GM19238 (cell line): ENCODE data around the gene PRKAB1.
"Not testable (repeated sequence)": the region's sequence is repeated elsewhere in the genome, so short reads cannot be mapped to it uniquely, and the experiment has no call there.

Source experiments
- DNase-seq: peaks from one replicate; pipeline ENCODE4 v3.0.0; 2011; ENCODE audit warnings: low spot score; ENCODE audit not compliant: insufficient read length

PRKAB1 gene, protein sequence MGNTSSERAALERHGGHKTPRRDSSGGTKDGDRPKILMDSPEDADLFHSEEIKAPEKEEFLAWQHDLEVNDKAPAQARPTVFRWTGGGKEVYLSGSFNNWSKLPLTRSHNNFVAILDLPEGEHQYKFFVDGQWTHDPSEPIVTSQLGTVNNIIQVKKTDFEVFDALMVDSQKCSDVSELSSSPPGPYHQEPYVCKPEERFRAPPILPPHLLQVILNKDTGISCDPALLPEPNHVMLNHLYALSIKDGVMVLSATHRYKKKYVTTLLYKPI

DNA sequence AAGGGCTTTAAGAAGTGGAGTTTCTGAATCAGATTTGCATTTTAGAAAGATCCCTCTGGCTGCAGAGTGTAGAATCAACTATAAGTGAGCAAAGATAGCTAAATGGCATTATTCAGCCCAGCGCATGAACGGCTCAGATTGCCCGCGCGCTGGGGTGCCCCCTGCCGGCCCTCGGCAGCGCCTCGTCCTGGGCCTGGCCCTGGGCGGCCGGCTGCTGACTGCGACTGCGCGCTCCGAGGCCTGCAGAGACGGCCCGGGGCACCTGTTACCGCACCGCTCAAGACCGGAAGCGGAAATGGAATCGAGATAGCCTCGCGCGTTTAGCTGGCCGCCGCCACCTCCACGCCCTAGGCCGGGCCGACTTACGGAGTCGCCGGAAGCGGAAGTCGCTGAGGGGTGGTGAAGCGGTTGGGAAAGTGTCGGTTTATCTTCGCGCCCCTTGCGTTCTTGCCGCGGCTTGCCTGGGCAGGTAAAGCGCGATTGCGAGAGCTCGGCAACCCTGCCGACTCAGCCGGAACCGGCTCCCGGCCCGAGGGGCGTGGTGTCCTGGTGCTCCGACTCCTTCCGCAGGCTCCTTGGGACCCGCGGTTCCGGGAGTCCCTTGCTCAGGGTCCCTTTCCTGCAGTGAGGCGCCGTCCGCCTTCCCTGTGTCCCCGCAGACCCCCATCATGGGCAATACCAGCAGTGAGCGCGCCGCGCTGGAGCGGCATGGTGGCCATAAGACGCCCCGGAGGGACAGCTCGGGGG is at the start of gene PRKAB1:
TSS of gene PRKAB1 (plus strand) at position 557 of the 747 bp plus-strand sequence. CDS start at position 669, 112 bp downstream.
- peak; percentile 93 for DNase-seq

DNA sequence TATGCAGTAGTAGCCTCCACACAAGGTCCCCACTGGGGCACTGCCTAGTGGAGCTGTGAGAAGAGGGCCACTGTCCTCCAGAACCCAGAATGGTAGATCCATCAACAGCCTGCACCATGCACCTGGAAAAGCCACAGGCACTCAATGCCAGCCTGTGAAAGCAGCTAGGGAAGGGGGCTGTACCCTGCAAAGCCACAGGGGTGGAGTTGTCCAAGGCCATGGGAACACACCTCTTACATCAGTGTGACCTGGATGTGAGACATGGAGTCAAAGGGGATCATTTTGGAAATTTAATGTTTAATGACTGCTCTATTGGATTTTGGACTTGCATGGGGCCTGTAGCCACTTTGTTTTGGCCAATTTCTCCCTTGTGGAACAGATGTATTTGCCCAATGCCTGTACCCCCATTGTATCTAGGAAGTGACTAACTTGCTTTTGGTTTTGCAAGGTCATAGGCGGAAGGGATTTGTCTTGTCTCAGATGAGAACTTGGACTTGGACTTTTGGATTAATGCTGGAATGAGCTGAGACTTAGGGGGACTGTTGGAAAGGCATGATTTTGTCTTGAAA is 49.5 kb upstream of the PRKAB1 start:
- DNase-seq = not testable (repeated sequence)

DNA sequence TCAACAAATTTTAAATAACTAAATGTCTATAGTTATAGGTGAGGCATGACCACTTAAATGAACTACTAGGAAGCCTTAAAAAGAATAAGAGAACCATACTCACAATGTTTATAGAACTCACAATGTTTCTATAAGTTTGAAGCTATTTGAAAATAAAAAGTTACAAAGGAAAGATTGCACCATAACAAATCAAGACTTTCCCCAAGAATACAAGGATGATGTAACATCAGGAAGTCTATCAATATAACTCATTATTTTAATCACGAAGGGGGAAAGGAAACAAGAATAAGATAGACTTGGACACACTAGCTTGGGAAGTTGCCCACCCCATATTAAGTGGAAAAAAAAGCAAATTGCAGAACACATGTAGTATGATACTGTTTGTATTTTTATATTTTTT is 47.4 kb upstream of the PRKAB1 start:
- no peak for DNase-seq

DNA sequence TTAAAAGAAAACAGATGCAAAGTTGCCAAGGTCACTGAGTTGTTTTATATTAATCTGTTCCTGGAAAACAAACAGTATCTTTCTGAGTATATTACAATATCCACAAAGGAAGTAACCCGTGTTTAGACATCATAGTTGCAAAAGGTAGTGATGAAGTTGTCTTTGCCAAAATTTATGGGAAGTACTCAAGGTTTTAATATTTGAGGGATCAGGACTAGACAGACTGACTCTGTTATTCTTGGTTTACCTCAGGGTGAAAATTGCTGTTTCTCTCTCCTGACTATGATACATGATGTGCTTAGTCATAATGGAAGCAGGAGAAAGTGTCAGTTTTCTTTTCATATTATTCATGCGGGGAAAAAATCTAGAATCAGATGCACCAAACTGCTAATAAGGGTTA is 46.1 kb upstream of the PRKAB1 start:
- no peak for DNase-seq

DNA sequence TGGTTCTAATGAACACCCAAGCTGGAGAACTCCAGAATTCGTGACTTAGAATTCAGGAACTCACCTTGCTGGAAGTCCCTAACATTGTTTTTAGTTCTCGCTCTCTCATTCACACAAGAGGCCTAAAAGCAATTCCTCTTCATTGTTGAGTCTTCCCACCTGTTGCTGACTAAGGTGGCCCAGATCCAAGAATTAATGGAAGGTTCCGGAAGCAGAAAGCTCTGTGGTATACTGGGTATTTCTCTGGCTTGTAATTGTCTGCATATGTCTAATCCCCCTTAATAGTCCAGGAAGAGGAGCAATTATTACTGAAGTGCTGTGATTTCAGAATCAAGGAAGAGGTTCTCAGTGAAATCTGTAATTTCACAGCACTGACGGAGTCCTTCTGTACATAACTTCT is 43.0 kb upstream of the PRKAB1 start:
- no peak for DNase-seq

DNA sequence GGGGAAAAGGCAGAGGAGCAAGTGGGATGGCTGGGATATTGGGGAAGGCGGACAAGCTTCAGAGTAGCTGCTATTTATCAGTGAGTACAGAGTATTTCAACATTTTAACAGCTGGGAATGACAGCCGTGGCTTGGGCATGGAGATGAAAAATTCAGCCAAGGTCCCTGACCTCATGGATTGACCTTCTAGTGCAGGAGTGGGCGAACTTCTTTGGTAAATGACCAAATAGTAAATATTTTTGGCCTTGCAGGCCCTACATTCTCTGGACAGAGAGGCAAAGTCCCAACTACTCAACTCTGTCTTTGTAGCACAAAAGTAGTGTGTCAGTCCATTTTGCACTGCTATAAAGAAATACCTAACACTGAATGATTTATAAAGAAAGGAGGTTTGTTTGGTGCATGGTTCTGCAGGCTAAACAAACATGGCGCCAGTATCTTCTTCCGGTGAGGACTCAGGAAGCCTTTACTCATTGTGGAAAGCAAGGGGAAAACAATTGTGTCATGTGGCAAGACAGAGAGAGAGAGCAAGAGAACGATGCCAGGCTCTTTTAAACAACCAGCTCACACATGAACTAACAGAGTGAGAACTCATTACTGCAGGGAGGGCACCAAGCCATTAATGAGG is 40.8 kb upstream of the PRKAB1 start:
- DNase-seq = no peak

DNA sequence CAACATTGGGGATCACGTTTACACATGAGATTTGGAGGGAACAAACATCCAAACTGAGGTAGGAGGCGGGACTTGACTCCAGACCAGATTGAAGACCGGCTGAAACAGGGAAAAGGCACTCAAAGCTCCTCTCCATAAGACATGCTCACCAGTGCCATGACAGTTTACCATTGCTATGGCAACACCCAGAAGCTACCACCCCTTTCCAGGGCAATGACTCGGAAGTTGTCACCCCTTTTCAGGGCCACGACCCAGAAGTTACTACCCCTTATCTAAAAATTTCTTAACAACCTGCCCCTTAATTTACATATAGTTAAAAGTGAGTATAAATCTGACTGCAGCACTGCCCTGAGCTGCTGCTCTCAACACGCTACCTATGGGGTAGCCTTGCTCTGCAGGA is 40.2 kb upstream of the PRKAB1 start:
- no peak for DNase-seq

DNA sequence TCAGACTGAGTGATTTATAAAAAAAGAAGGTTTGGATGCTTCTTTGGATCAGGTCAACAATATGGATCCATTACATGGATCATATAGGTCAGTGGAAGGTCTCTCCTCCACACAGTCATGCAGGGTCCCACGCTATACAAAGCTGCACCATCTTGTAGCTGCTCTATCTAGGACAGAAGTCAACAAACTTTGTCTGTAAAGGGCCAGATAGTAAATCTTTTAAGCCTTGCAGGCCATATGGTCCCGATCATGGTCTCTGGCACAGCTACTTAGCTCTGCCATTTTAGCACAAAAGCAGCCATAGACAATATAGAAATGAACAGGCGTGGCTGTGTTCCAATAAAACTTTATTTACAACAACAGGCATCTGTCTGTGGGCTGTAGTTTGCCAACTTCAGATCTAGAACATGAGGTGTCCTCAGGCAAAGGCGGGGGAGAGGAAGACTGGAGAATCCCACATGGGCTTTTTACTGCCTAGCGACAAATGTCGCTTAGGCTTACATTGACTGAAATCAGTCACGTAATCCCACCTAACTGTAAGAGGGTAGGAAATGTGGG is 37.6 kb upstream of the PRKAB1 start:
- no peak for DNase-seq

DNA sequence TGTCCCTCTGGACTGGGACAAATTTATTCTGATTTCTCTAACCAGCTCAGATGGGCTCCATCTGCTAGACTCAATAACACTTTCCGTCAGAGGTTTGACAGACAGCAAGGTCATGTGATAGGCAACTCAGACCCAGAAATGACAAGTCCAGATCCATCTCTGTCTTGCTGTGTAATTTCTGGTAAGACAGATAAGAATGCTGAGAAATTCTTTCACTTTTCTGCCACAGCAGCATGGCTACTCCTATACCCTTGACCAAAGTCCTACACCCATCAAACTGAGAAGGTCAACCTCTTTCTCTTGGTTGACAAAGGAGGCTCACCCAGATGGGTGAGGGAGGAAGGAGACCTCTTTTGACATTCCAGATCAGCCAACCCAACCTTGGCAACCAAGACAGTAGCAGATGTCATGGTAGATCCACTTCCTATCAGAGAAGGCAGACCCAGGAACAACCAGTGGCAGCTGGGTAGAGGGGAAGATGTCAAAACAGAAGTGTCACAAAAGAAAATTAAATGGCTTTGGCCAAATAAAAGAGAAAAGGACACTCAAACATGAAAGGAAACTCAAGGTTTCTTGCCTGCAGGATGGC is 36.9 kb upstream of the PRKAB1 start:
- no peak for DNase-seq

DNA sequence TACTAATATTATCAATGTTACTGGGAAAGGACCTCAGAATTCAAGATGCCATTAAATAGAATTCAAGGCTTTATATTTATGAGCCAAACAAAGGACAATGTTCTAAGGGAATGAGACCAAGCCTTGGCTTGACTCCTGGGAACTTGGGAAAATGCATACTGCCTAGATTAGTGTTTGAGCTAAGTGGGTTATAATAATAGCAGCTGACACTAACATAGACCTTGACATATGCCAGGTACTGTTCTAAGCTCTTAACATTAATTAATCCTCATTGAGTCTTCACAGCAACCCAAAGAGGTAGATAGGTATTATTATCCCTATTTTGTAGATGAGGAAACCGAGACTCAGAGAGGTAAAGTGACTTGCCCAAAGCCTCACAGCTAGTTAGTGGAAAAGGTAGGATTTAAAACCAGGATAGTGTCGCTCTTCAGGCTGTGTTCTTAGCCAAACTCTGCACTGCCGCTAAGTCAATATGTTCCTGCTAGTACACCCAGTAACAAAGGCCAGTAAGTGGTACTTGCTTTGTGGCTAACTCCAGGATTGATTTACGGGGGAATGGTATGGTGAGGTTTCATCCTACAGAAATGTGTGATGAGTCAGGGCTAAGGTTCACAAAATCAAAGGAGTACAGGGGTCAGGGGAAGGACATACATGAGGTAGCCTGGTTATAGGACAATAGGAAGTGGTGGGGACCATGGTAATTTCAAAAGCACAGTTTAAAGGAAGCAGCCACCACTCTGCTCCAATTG is 35.8 kb upstream of the PRKAB1 start:
- no peak for DNase-seq

DNA sequence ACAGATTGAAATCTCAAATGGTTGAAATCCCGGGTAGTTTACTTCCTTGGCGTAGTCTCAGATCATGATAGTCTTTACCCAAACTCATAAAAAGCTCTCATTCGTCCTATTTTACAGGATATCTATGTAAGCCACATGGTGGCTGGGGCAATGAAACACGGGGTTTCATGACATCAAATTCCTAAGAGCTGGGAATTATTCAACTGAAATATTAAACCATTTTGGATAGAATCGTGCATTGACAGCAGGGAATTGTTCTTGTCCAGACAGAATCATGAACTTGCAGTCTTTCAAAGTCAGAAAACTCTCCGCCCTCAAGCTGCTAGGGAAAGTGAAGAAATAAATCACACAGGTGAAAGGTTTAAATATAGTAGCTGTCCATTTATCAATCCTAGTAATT is 33.2 kb upstream of the PRKAB1 start:
- no peak for DNase-seq

DNA sequence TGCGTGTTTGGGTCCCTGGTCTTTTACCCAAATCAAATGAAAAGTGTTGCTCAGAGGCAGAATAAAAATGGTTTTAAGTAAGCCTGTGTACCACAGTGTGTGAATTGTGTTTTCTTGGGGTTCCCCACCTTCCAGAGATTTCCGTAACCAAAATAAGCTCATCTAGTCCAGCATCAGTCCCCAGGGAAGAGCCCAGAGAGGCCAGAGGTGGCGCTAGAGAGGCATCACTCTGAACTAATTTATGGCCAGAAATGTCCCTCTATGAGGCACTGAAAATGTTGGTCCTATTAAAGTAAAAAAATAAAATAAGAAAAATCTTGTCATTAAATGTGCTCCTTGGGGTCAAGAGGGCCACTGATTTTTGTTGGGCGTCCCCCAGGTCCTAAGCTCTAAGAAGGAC is 24.9 kb upstream of the PRKAB1 start:
- no peak for DNase-seq

DNA sequence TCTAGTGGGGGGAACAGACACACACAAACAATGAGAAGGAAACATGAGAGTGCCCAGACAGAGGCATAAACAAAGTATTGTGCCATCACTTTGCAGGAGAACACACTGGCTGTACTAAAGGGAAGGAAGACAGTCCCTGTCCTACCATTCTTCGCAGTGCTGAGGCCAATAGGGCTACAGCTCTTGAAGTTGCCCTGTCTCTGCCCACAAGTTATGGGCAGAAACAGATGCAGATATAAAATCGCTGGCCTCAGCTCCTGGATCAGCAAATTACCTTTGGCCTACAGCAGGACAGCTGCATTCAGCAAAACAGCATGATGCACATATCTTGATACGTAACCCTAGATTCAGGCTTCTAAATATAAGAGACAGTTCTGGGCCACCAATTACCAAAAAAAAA is 23.0 kb upstream of the PRKAB1 start:
- DNase-seq = no peak

DNA sequence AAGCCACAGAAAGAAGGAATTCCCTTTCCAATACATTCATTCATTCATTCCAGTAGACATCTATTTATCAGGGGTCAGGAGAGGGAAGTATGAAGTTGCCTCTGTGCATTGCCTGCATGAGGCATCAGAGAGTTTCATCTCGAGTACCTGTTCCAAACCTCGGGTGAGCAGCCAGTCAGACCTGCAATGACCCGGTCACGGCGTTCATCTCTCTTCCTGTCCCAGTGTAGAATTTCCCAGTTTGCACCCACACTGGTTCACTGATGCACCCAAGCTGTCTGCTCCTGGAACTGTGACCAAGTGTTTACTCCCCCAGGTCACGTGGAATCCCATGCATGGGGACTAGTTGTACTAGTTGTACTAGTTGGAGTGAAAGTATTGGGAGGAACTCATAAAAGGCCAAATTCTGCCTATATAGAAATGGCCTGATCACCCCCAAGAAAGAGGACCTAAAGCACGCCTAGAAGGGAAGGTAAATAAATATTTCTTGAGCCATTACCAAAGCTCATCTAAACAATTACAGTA is 22.3 kb upstream of the PRKAB1 start:
- no peak for DNase-seq

DNA sequence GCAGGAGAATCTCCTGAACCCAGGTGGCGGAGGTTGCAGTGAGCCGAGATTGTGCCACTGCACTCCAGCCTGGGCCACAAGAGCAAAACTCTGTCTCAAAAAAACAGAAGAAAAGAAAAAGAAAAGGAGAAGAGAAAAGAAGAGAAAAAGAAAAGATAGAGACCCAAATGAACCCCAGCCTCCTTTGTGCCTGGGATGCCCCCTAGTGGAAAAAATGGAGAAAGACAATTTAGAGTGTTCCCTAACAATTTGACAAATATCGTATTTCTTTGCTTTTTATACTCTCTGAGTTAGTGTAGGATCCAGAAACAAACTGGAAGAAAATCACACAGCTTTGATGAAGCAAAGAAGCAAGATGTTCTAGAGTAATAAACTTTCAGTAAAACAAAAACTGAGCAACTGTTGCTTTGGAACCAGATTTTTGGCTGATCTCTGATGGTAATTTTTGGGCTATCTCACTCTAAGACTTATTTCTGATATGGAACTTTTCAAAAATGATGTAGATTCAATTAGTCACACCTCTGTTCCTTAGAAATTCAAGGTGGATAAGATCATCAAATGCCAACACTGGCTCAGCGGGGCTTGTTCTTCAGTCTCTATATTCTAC is 18.6 kb upstream of the PRKAB1 start:
- DNase-seq = no peak

DNA sequence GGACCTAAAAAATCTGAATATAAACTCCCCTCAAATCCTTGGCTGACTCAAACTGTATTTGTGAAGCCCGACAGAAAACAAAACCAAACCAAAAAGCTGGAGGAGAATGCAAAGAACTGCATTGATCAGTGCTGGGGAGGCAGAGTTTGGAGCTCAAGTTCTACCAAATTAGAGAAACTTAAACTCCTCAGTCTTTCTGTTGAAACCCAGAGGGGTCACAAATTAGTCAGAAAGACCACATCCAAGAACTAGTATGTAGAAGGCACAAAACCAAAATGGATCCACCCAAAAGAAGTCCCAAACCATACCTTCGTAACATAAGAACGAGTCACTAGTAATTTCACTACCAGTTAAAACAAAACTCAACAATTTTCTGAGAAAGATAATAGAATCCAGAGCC is 15.3 kb upstream of the PRKAB1 start:
- no peak for DNase-seq

DNA sequence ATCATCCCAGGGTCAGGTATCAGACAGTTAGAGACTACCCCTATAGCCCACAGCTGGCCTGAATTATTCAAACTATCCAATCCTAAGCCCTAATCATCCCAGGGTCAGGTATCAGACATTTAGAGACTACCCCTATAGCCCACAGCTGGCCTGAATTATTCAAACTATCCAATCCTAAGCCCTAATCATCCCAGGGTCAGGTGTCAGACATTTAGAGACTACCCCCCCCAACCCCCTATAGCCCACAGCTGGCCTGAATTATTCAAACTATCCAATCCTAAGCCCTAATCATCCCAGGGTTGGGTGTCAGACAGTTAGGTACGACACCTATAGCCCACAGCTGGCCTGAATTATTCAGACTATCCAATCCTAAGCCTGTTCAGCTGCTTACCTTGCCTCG is 10.9 kb upstream of the PRKAB1 start:
- DNase-seq = not testable (repeated sequence)

DNA sequence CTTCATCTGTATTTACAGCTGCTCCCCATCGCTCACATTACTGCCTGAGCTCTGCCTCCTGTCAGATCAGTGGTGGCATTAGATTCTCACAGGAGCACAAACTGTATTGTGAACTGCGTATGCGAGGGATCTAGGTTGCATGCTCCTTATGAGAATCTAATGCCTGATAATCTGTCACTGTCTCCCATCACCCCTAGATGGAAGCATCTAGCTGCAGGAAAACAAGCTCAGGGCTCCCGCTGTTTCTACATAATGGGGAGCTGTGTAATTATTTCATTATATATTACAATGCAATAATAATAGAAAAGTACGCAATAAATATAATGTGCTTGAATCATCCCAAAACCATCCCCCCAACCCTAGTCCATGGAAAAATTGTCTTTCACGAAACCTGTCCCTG is 9.8 kb upstream of the PRKAB1 start:
- DNase-seq = not testable (repeated sequence)

DNA sequence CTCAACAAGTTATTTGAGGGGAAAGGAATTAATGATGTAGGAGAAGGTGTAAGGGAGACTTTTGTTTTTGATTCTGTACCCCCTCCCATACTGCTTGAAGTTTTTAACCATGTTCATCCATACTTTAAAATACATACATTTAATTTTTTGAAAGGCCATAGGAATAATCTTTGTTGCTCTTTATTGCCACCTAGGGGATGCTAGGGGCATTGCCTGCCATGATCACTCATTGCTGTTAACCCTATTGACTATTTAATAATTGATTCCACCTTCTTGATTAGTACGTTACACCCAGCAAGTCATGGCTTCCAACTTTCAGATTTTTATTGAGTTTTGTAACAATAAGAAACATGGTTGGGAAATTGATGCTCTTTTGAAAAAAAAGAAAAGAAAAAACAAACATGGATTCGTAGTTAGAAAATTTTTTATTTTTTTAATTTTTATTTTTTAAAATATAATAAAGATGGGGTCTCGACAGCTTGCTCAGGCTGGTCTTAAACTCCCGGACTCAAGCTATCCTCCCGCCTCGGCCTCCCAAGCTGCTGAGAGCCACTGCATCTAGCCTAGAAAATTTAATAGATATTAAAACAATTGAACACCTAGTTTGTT is 8.5 kb upstream of the PRKAB1 start:
- peak; percentile 25 for DNase-seq

DNA sequence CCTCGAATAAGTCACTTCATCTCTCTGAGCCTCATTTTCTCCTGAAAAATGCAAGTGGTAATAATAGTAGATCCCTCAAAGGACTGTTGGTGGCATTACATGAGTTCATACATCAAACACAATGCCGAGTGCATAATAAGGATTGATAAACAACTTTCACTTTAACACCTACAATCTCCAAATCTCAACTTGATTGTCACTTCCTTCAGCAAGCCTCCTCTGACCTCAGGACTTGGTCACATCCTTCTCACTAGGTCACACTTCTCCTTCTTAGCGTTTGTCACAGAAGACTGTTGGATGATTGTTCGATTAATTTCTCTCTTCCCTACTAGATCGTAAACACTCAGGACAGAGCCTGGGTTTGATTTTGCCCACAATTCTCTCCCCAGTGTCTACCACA is 7.9 kb upstream of the PRKAB1 start:
- no peak for DNase-seq
